Immature natural killer cell (primary cell): ENCODE results near the gene LMNB1. TPM values are rescaled to one million over a fixed set of nuclear protein-coding genes. Genes with fewer than 3 reads are reported as not detected.
"Not testable (repeated sequence)": the region's sequence is repeated elsewhere in the genome, so short reads cannot be mapped to it uniquely, and the experiment has no call there.

Experiments used
- DNase-seq, 3 donors: peaks; one replicate each; pipeline ENCODE4 v3.0.0; 2022; ENCODE audit warnings: mixed read lengths in 1 of 3
- H3K27ac Mint-ChIP-seq, 6 donors: one replicate each; pipeline ENCODE4 v1.8.0; 2020; ENCODE audit warnings: mixed read lengths in 6 of 6, mild to moderate bottlenecking in 5 of 6, inconsistent platforms in 4 of 6, moderate library complexity in 3 of 6
- H3K27me3 Mint-ChIP-seq, 3 donors: one replicate each; pipeline ENCODE4 v1.8.0; 2020 to 2021; ENCODE audit warnings: low read depth in 3 of 3, mild to moderate bottlenecking in 3 of 3, mixed read lengths in 3 of 3, moderate library complexity in 3 of 3, inconsistent platforms in 1 of 3
- H3K36me3 Mint-ChIP-seq, 3 donors: one replicate each; pipeline ENCODE4 v1.8.0; 2020; ENCODE audit warnings: mixed read lengths in 3 of 3, inconsistent platforms in 2 of 3, mild to moderate bottlenecking in 2 of 3
- H3K4me1 Mint-ChIP-seq, 2 donors: one replicate each; pipeline ENCODE4 v1.8.0; 2020; ENCODE audit warnings: inconsistent platforms in 2 of 2, mild to moderate bottlenecking in 2 of 2, mixed read lengths in 2 of 2, moderate library complexity in 1 of 2
- H3K4me3 Mint-ChIP-seq, 5 donors: one replicate each; pipeline ENCODE4 v1.8.0; 2020; ENCODE audit warnings: mild to moderate bottlenecking in 5 of 5, mixed read lengths in 5 of 5, inconsistent platforms in 3 of 5, moderate library complexity in 3 of 5
- H3K9me3 Mint-ChIP-seq, 6 donors: one replicate each; pipeline ENCODE4 v1.8.0; 2020; ENCODE audit warnings: mild to moderate bottlenecking in 6 of 6, mixed read lengths in 6 of 6, inconsistent platforms in 4 of 6, moderate library complexity in 3 of 6
- polyA plus RNA-seq, 3 donors: library from polyadenylated mRNA; unstranded; fragments of 300-500 nt; fragmentation: Illumina TruSeq; gene quantifications; one replicate each; pipeline ENCODE4 v1.2.3, GENCODE V29; 2021

Gene LMNB1
- 10 to 100 TPM in 2 of 3 donors, 1 to 10 TPM in 1; 8.7 to 15.8 (median 10.6) TPM for polyA plus RNA-seq

- no peaks in the 10 kb centered on the region for H3K9me3 Mint-ChIP-seq
- H3K4me1 Mint-ChIP-seq, result peaks cover 25 to 28% of the 10 kb centered on the region in 2 donors
- H3K27me3 Mint-ChIP-seq, result peaks cover 0 to 26% (median 18%) of the 10 kb centered on the region in 3 donors
- H3K27ac Mint-ChIP-seq, result peak within 1 kb of the TSS; percentile 92 to 98 (median 94)
- H3K36me3 Mint-ChIP-seq, result no peaks in the 10 kb centered on the region
- H3K4me3 Mint-ChIP-seq, result peak within 1 kb of the TSS; percentile 92 to 98 (median 94)
- peak; percentile 93 to 94 (median 94) for DNase-seq
These were observed at the start of gene LMNB1 for GRCh38 chr5:126776499-126777256. TSS of gene LMNB1 (plus strand) at chr5:126777136. CDS start at chr5:126777509, 373 bp downstream.

GRCh38 chr5:126732716-126733115 lies 44.2 kb upstream of the LMNB1 start:
- Mint-ChIP-seq H3K27ac (no peak overlapping the region), H3K27me3 (peaks cover 0 to 2% (median 0%) of the 10 kb centered on the region in 3 donors), H3K4me3 (no peak overlapping the region), H3K9me3 (no peaks in the 10 kb centered on the region), H3K36me3 (no peaks in the 10 kb centered on the region), H3K4me1 (no peaks in the 10 kb centered on the region)
- DNase-seq, result no peak

GRCh38 chr5:126734573-126734972 lies 42.4 kb upstream of the LMNB1 start:
- not testable (repeated sequence) for H3K4me1 Mint-ChIP-seq, H3K36me3 Mint-ChIP-seq, H3K27ac Mint-ChIP-seq, H3K4me3 Mint-ChIP-seq, H3K27me3 Mint-ChIP-seq, H3K9me3 Mint-ChIP-seq, DNase-seq

- H3K27ac Mint-ChIP-seq, result peak overlapping the region in 1 of 6 donors; percentile 12
- no peak overlapping the region for H3K4me3 Mint-ChIP-seq
- DNase-seq, result no peak
- H3K36me3 Mint-ChIP-seq, result no peaks in the 10 kb centered on the region
- no peaks in the 10 kb centered on the region for H3K27me3 Mint-ChIP-seq
- no peaks in the 10 kb centered on the region for H3K9me3 Mint-ChIP-seq
- H3K4me1 Mint-ChIP-seq, result no peaks in the 10 kb centered on the region
These were observed 40.8 kb upstream of the LMNB1 start for GRCh38 chr5:126736141-126736540.

- Mint-ChIP-seq H3K9me3 (no peaks in the 10 kb centered on the region), H3K27ac (no peak overlapping the region), H3K4me3 (no peak overlapping the region), H3K4me1 (no peaks in the 10 kb centered on the region), H3K27me3 (no peaks in the 10 kb centered on the region), H3K36me3 (no peaks in the 10 kb centered on the region)
- no peak for DNase-seq
These were observed 35.6 kb upstream of the LMNB1 start for GRCh38 chr5:126741361-126741760.

- no peak for DNase-seq
- Mint-ChIP-seq H3K27me3 (no peaks in the 10 kb centered on the region), H3K4me1 (peaks cover under 1% of the 10 kb centered on the region in 2 donors), H3K36me3 (no peaks in the 10 kb centered on the region), H3K4me3 (no peak overlapping the region), H3K9me3 (no peaks in the 10 kb centered on the region), H3K27ac (no peak overlapping the region)
These were observed 34.5 kb upstream of the LMNB1 start for GRCh38 chr5:126742425-126742824.

GRCh38 chr5:126744836-126745235 lies 32.1 kb upstream of the LMNB1 start:
- H3K27ac Mint-ChIP-seq, result no peak overlapping the region
- no peak for DNase-seq
- H3K36me3 Mint-ChIP-seq, result no peaks in the 10 kb centered on the region
- H3K4me1 Mint-ChIP-seq, result peaks cover 16 to 17% of the 10 kb centered on the region in 2 donors
- H3K4me3 Mint-ChIP-seq, result no peak overlapping the region
- no peaks in the 10 kb centered on the region for H3K9me3 Mint-ChIP-seq
- no peaks in the 10 kb centered on the region for H3K27me3 Mint-ChIP-seq

GRCh38 chr5:126745259-126745992 lies 31.5 kb upstream of the LMNB1 start:
- Mint-ChIP-seq H3K27me3 (no peaks in the 10 kb centered on the region), H3K36me3 (no peaks in the 10 kb centered on the region), H3K4me1 (peaks cover 16 to 17% of the 10 kb centered on the region in 2 donors), H3K27ac (no peak overlapping the region), H3K4me3 (no peak overlapping the region), H3K9me3 (no peaks in the 10 kb centered on the region)
- DNase-seq, result no peak

- H3K9me3 Mint-ChIP-seq, result no peaks in the 10 kb centered on the region
- no peak overlapping the region for H3K4me3 Mint-ChIP-seq
- H3K27me3 Mint-ChIP-seq, result no peaks in the 10 kb centered on the region
- H3K36me3 Mint-ChIP-seq, result no peaks in the 10 kb centered on the region
- no peak for DNase-seq
- peaks cover 16 to 17% of the 10 kb centered on the region in 2 donors for H3K4me1 Mint-ChIP-seq
- H3K27ac Mint-ChIP-seq, result peak overlapping the region in 1 of 6 donors; percentile 17
These were observed 30.6 kb upstream of the LMNB1 start for GRCh38 chr5:126746290-126746689.

- Mint-ChIP-seq H3K4me1 (peaks cover 16 to 17% of the 10 kb centered on the region in 2 donors), H3K4me3 (no peak overlapping the region), H3K9me3 (no peaks in the 10 kb centered on the region), H3K27me3 (peaks cover 0 to 2% (median 0%) of the 10 kb centered on the region in 3 donors), H3K27ac (no peak overlapping the region), H3K36me3 (peaks cover 0 to 3% (median 0%) of the 10 kb centered on the region in 3 donors)
- no peak for DNase-seq
These were observed 24.7 kb upstream of the LMNB1 start for GRCh38 chr5:126752081-126752785.

GRCh38 chr5:126753227-126753626 lies 23.7 kb upstream of the LMNB1 start:
- Mint-ChIP-seq H3K9me3 (no peaks in the 10 kb centered on the region), H3K27me3 (peaks cover 0 to 2% (median 0%) of the 10 kb centered on the region in 3 donors), H3K36me3 (peaks cover 0 to 3% (median 0%) of the 10 kb centered on the region in 3 donors), H3K4me1 (peaks cover 11 to 18% of the 10 kb centered on the region in 2 donors), H3K4me3 (no peak overlapping the region), H3K27ac (no peak overlapping the region)
- DNase-seq, result no peak

- H3K9me3 Mint-ChIP-seq, result no peaks in the 10 kb centered on the region
- no peak overlapping the region for H3K4me3 Mint-ChIP-seq
- H3K36me3 Mint-ChIP-seq, result peaks cover 0 to 3% (median 0%) of the 10 kb centered on the region in 3 donors
These were observed 22.3 kb upstream of the LMNB1 start for GRCh38 chr5:126754609-126755008.

GRCh38 chr5:126755593-126755992 lies 21.3 kb upstream of the LMNB1 start:
- H3K4me1 Mint-ChIP-seq, result peaks cover 10 to 22% of the 10 kb centered on the region in 2 donors

More at GRCh38 chr5:126754609-126755008, 22.3 kb upstream of the LMNB1 start:
- Mint-ChIP-seq H3K4me1 (peaks cover 11 to 22% of the 10 kb centered on the region in 2 donors), H3K27me3 (peaks cover 3 to 7% (median 4%) of the 10 kb centered on the region in 3 donors), H3K27ac (no peak overlapping the region)
- DNase-seq, result no peak

More at GRCh38 chr5:126755593-126755992, 21.3 kb upstream of the LMNB1 start:
- Mint-ChIP-seq H3K36me3 (peaks cover 0 to 3% (median 0%) of the 10 kb centered on the region in 3 donors), H3K4me3 (no peak overlapping the region), H3K27ac (no peak overlapping the region), H3K27me3 (peaks cover 3 to 7% (median 4%) of the 10 kb centered on the region in 3 donors), H3K9me3 (no peaks in the 10 kb centered on the region)
- DNase-seq, result no peak
